Measurements from ENCODE around the gene DPH7. TPM values are rescaled to one million over a fixed set of nuclear protein-coding genes. Genes with fewer than 3 reads are reported as not detected.

DPH7 gene
- total and polyA plus RNA-seq, 11 donors = 12.6 to 23.7 (median 16.7) TPM

DNA sequence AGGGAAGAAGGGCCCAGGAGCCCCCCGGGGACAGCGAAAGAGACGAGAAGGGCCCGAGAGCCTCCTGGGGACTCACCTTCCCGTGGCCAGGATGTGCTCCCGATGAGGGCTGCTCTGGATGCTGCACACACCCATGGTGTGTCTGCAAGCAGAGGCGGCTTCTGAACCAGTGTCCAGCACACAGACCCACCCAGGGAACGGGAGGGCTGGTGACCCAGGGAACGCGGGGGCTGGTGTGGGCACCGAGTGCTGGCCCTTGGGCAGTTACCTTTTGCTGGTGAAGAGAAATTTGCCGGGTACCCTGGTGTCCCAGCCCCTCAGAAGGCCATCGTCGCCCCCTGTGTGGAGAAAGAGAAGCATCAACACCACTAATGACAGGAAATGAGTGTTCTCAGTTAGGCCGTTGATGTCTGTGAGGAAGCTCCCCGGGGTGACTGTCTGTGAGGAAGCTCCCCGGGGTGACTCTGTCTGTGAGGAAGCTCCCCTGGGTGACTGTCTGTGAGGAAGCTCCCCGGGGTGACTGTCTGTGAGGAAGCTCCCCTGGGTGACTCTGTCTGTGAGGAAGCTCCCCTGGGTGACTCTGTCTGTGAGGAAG, 13.8 kb downstream of the DPH7 start:
- H3K9me3 ChIP-seq = no peaks in the 10 kb centered on the region
- ATAC-seq (no peak), DNase-seq (peak in 1 of 5 donors; percentile 47)
- H3K27me3 ChIP-seq = no peaks in the 10 kb centered on the region
- no peak overlapping the region for H3K4me3 ChIP-seq
- WGBS, 4 donors = 81 to 95% (median 84%) methylated on average over 13 to 18 of the region's 18 CpGs
- no peak overlapping the region for H3K27ac ChIP-seq
- H3K36me3 ChIP-seq = peaks cover 0 to 46% (median 42%) of the 10 kb centered on the region in 9 donors
- intact Hi-C loops (cut with DNase I) = no loop called here
- H3K4me1 ChIP-seq = no peaks in the 10 kb centered on the region
- TF ChIP-seq CTCF (IDR thresholded peaks at IDR 0.05) (no peak), POLR2A (IDR thresholded peaks at IDR 0.05) (no peak)

- 91 to 92% (median 91%) methylated on average over 10 of the region's 10 CpGs for WGBS, 4 donors
Measured at GRCh38 chr9:137564134-137564533, 14.6 kb downstream of the DPH7 start.

DNA sequence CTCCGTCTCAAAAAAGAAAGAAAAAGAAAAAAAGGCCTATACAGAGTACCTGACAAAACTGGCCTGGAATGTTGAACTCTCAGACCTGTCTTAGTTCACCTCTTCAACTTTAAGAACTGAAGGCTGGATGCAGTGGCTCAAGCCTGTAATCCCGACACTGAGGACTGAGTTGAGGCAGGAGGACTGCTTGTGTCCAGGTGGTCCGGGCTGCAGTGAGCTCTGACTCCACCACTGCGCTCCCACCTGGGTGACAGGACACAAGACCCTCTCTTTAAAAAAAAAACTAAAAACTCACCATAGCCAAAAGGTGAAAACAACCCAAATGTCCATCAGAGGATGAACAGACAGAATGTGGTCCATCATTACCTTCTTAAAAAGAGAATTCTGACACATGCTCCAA, 20.6 kb downstream of the DPH7 start:
- ATAC-seq = no peak
- no peak overlapping the region for H3K4me3 ChIP-seq
- H3K9me3 ChIP-seq = no peaks in the 10 kb centered on the region
- no peak overlapping the region for H3K27ac ChIP-seq
- H3K27me3 ChIP-seq = no peaks in the 10 kb centered on the region
- H3K4me1 ChIP-seq = peaks cover 0 to 5% (median 0%) of the 10 kb centered on the region in 12 donors
- intact Hi-C loops (cut with DNase I) = no loop called here
- 92 to 98% (median 95%) methylated on average over 4 of the region's 4 CpGs for WGBS, 4 donors
- TF ChIP-seq POLR2A (IDR thresholded peaks at IDR 0.05) = no peak
- TF ChIP-seq CTCF (IDR thresholded peaks at IDR 0.05) = no peak
- H3K36me3 ChIP-seq = peaks cover 0 to 85% (median 73%) of the 10 kb centered on the region in 9 donors
- no peak for DNase-seq

More at GRCh38 chr9:137564134-137564533, 14.6 kb downstream of the DPH7 start:
- no peak overlapping the region for H3K27ac ChIP-seq
- H3K27me3 ChIP-seq = no peaks in the 10 kb centered on the region
- no peak overlapping the region for H3K4me3 ChIP-seq
- DNase-seq = no peak
- H3K9me3 ChIP-seq = no peaks in the 10 kb centered on the region
- no peaks in the 10 kb centered on the region for H3K4me1 ChIP-seq
- no peak for TF ChIP-seq POLR2A (IDR thresholded peaks at IDR 0.05)
- no peak for TF ChIP-seq CTCF (IDR thresholded peaks at IDR 0.05)
- H3K36me3 ChIP-seq = peaks cover 0 to 53% (median 47%) of the 10 kb centered on the region in 9 donors
- ATAC-seq = peak in 1 of 4 donors; percentile 24
- intact Hi-C loops (cut with DNase I) = no loop called here

DNA sequence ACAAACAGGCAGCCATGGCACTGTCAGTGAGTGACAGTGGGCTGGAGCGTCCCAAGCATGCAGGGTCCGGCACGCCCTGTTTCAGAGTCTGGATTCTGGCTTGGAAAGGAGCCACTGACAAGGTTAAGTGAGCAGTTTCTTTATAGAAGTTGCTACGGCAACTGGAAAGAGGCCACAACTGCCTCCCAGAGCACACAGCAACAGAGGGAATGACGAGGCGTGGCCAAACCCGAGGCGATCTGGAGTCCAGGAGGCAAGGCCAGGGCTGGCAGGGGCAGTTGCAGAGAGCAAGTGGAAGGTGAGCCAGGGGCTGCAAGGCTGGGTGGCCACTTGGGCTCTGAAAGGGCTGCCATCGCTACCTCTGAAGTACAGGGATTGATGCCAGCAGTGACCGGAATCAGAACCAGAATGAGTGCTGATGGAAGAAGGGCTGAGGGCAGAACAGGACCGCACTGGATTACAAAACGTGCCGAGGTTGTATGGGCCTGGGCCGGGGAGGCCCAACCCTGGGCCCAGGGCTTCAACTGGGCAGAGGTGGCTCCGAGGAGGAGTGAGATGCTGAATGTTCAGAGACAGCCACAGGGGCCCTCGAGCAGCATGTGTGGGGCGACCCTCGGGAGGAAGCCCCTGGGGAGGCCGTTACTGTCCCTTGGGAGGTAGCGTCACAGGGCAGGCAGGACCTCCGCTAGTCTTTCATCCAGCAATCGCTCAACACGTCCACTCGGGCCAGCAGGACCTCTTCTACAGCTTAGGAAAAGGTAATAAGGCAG, 22.5 kb downstream of the DPH7 start:
- 77 to 79% (median 78%) methylated on average over 23 to 24 of the region's 24 CpGs for WGBS, 4 donors
- Histone ChIP-seq H3K9me3 (no peaks in the 10 kb centered on the region), H3K27ac (peak overlapping the region in 3 of 12 donors; percentile 12 to 58 (median 25)), H3K4me1 (peaks cover 0 to 16% (median 6%) of the 10 kb centered on the region in 12 donors), H3K4me3 (no peak overlapping the region), H3K27me3 (no peaks in the 10 kb centered on the region), H3K36me3 (peaks cover 0 to 71% (median 59%) of the 10 kb centered on the region in 9 donors)
- intact Hi-C loops (cut with DNase I) = no loop called here
- ATAC-seq (peak in 2 of 4 donors; percentile 19 to 21), DNase-seq (peak in 3 of 5 donors; percentile 53 to 61 (median 56))
- TF ChIP-seq POLR2A (IDR thresholded peaks at IDR 0.05) (no peak), CTCF (IDR thresholded peaks at IDR 0.05) (no peak)
